Trophoblast cell (in vitro differentiated cells and primary cell): ENCODE data around the gene SETD3.
A peak's percentile ranks its signal among the peaks of the same experiment; 100 is the strongest.

ENCODE experiments used
- DNase-seq, 2 donors: peaks; one replicate each; pipeline ENCODE4 v3.0.0-alpha.2; 2016
- H2AFZ ChIP-seq: 2 replicates; pipeline ENCODE4 v1.6.1; 2013; ENCODE audit warnings: low read length, moderate library complexity, mild to moderate bottlenecking; ENCODE audit not compliant: insufficient read depth, poor library complexity
- H2AK5ac ChIP-seq: 2 replicates; pipeline ENCODE4 v1.6.1; 2013; ENCODE audit warnings: mild to moderate bottlenecking, low read length
- H2BK120ac ChIP-seq: 2 replicates; pipeline ENCODE4 v1.6.1; 2013; ENCODE audit warnings: low read length, mild to moderate bottlenecking, moderate library complexity; ENCODE audit not compliant: insufficient read depth, poor library complexity
- H2BK12ac ChIP-seq: 2 replicates; pipeline ENCODE4 v1.6.1; 2013; ENCODE audit warnings: mild to moderate bottlenecking, low read length, moderate library complexity
- H2BK5ac ChIP-seq: 2 replicates; pipeline ENCODE4 v1.6.1; 2013; ENCODE audit warnings: low read length, low read depth, moderate library complexity, mild to moderate bottlenecking; ENCODE audit not compliant: poor library complexity
- H3K14ac ChIP-seq: 2 replicates; pipeline ENCODE4 v1.6.1; 2013; ENCODE audit warnings: mild to moderate bottlenecking, low read length
- H3K18ac ChIP-seq: 2 replicates; pipeline ENCODE4 v1.6.1; 2013; ENCODE audit warnings: mild to moderate bottlenecking, low read length
- H3K23ac ChIP-seq: 2 replicates; pipeline ENCODE4 v1.6.1; 2013; ENCODE audit warnings: low read length
- H3K27ac ChIP-seq: 2 replicates; pipeline ENCODE4 v1.5.1; 2013; ENCODE audit warnings: low read depth, mild to moderate bottlenecking, inconsistent platforms, low read length, moderate library complexity
- H3K27me3 ChIP-seq: 2 replicates; pipeline ENCODE4 v1.6.1; 2013; ENCODE audit warnings: inconsistent platforms, mild to moderate bottlenecking, low read length, moderate library complexity; ENCODE audit not compliant: insufficient read depth
- H3K36me3 ChIP-seq, 2 experiments: 1 replicate in 1 of 2; 2 replicates in 1 of 2; pipeline ENCODE4 v1.6.1; 2013; ENCODE audit warnings: low read length in 2 of 2, mild to moderate bottlenecking in 2 of 2, moderate library complexity in 1 of 2; ENCODE audit not compliant: insufficient read depth in 2 of 2, control insufficient read depth in 1 of 2
- H3K4ac ChIP-seq: 2 replicates; pipeline ENCODE4 v1.6.1; 2013; ENCODE audit warnings: low read depth, mild to moderate bottlenecking, low read length, moderate library complexity
- H3K4me1 ChIP-seq, 2 experiments: 1 replicate in 1 of 2; 2 replicates in 1 of 2; pipeline ENCODE4 v1.6.1; 2013; ENCODE audit warnings: low read length in 2 of 2, mild to moderate bottlenecking in 2 of 2, moderate library complexity in 1 of 2; ENCODE audit not compliant: insufficient read depth in 2 of 2, control insufficient read depth in 1 of 2
- H3K4me2 ChIP-seq: 2 replicates; pipeline ENCODE4 v1.6.1; 2013; ENCODE audit warnings: inconsistent platforms, mild to moderate bottlenecking, low read length, moderate library complexity
- H3K4me3 ChIP-seq: 2 replicates; pipeline ENCODE4 v1.5.1; 2013; ENCODE audit warnings: mild to moderate bottlenecking, low read depth, low read length, inconsistent platforms
- H3K79me1 ChIP-seq: one replicate; pipeline ENCODE4 v1.6.1; 2013; ENCODE audit warnings: low read length
- H3K79me2 ChIP-seq: 2 replicates; pipeline ENCODE4 v1.6.1; 2013; ENCODE audit warnings: low read length, mild to moderate bottlenecking; ENCODE audit not compliant: control insufficient read depth, insufficient read depth, poor library complexity
- H3K9ac ChIP-seq: 2 replicates; pipeline ENCODE4 v1.6.1; 2013; ENCODE audit warnings: mild to moderate bottlenecking, low read length
- H3K9me3 ChIP-seq: 2 replicates; pipeline ENCODE4 v1.6.1; 2013; ENCODE audit warnings: low read depth, mild to moderate bottlenecking, control low read depth, inconsistent platforms, low read length; ENCODE audit not compliant: insufficient read depth
- H4K12ac ChIP-seq: 2 replicates; pipeline ENCODE4 v1.6.1; 2013; ENCODE audit warnings: low read depth, mild to moderate bottlenecking, low read length, moderate library complexity
- H4K8ac ChIP-seq: 2 replicates; pipeline ENCODE4 v1.6.1; 2013; ENCODE audit warnings: low read depth, mild to moderate bottlenecking, low read length, moderate library complexity
- H4K91ac ChIP-seq: one replicate; pipeline ENCODE4 v1.6.1; 2013; ENCODE audit warnings: low read depth, mild to moderate bottlenecking, low read length, moderate library complexity
- WGBS: extraction: QIAGEN DNeasy Blood & Tissue Kit; methylation state at CpG from one replicate; pipeline ENCODE4 v1.1.7; 2013; ENCODE audit warnings: missing lambda C conversion rate; ENCODE audit not compliant: insufficient read length, insufficient coverage; ENCODE audit errors: extremely low coverage; 5-methylcytosine and 5-hydroxymethylcytosine counted together

SETD3 gene

DNA sequence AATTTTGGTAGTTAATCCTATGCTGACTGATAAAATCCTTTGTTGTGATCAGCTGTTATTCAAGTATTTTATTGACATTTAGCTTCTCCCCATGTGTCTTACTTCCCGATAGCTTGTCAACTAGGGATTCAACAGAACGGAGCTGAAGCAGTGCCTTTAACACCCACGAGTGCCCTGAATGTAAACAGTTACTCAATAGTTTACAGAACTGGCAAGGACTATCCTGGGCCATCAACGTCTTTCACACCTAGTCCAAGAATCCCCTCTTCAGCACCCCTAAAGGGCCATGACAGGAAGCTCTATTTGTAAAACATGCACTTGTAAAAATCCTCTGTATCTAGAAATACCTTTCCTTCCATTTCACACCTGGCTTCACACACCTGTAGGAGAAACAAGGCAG is 45.3 kb downstream of the SETD3 start:
- H3K79me1 ChIP-seq, result peaks cover 3% of the 10 kb centered on the region
- H3K27me3 ChIP-seq, result no peaks in the 10 kb centered on the region
- H3K9me3 ChIP-seq, result peaks cover 3% of the 10 kb centered on the region
- H3K9ac ChIP-seq, result no peak overlapping the region
- no CpG with 5 or more reads among the region's 4 CpGs for WGBS
- no peak overlapping the region for H3K18ac ChIP-seq
- H2AFZ ChIP-seq, result no peak overlapping the region
- H4K91ac ChIP-seq, result no peak overlapping the region
- H2BK12ac ChIP-seq, result no peak overlapping the region
- H3K4me3 ChIP-seq, result no peak overlapping the region
- no peak overlapping the region for H4K12ac ChIP-seq
- H3K4ac ChIP-seq, result no peak overlapping the region
- H4K8ac ChIP-seq, result no peak overlapping the region
- H3K4me1 ChIP-seq, result peaks cover 12 to 13% of the 10 kb centered on the region in 2 experiments
- H3K27ac ChIP-seq, result no peak overlapping the region
- no peak overlapping the region for H3K14ac ChIP-seq
- no peak overlapping the region for H2BK5ac ChIP-seq
- H2BK120ac ChIP-seq, result no peak overlapping the region
- no peak overlapping the region for H3K23ac ChIP-seq
- no peak for DNase-seq
- H3K4me2 ChIP-seq, result no peak overlapping the region
- H3K36me3 ChIP-seq, result peaks cover 14 to 29% of the 10 kb centered on the region in 2 experiments
- H2AK5ac ChIP-seq, result no peak overlapping the region
- H3K79me2 ChIP-seq, result peaks cover 3% of the 10 kb centered on the region

DNA sequence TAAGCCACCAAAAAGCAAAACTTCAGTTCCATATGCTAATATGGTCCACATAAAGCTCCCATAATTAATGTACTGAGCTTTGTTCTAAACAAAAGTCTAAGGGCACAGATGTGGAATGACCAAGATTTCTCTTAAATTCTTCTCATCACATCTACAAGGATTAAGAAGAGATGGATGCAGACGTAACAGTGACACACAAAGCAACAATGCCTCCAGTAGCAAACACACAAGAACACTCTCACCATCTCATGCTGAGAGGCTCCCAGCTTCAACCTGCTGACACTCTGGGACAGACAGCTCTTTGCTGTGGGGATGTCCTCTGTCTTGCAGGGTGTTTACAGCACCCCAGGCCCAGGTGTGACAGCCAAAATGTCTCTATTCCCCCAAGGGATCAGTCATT is 48.2 kb downstream of the SETD3 start:
- Histone ChIP-seq H3K9ac (no peak overlapping the region), H2AK5ac (no peak overlapping the region), H4K91ac (no peak overlapping the region), H4K12ac (no peak overlapping the region), H3K4me2 (no peak overlapping the region), H3K18ac (no peak overlapping the region), H2BK5ac (no peak overlapping the region), H2BK120ac (no peak overlapping the region), H3K79me1 (peaks cover 11% of the 10 kb centered on the region), H2BK12ac (no peak overlapping the region), H3K4ac (no peak overlapping the region), H3K27me3 (no peaks in the 10 kb centered on the region), H3K23ac (no peak overlapping the region), H3K4me3 (no peak overlapping the region), H3K14ac (no peak overlapping the region), H2AFZ (no peak overlapping the region), H3K36me3 (peaks cover 14 to 37% of the 10 kb centered on the region in 2 experiments), H3K79me2 (peaks cover 8% of the 10 kb centered on the region), H3K4me1 (peaks cover 21 to 25% of the 10 kb centered on the region in 2 experiments), H3K27ac (no peak overlapping the region), H4K8ac (no peak overlapping the region), H3K9me3 (peaks cover 3% of the 10 kb centered on the region)
- DNase-seq, result no peak
- no CpG with 5 or more reads among the region's 1 CpG for WGBS

DNA sequence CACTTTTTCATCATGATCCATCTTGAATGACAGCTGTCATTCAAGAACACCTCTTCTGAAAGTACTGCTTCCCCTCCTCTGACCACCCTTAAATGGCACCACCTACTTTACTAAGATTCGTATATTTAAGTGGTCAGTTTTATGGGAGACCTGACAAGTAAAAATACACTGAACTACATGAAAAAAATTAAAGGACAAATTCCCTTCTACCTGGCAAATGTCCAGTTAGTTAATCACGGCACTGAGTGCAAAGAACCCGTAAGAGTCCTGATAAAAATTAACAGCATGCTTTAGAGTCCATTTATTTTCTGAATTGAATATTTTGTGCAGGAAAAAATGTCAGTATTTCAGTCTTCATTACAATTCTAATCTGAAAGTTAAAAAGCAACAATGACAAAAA is 48.7 kb downstream of the SETD3 start:
- Histone ChIP-seq H3K79me1 (peaks cover 9% of the 10 kb centered on the region), H2AK5ac (no peak overlapping the region), H3K9me3 (peaks cover 3% of the 10 kb centered on the region), H3K79me2 (peaks cover 6% of the 10 kb centered on the region), H3K14ac (no peak overlapping the region), H3K4me1 (peaks cover 19 to 21% of the 10 kb centered on the region in 2 experiments), H2BK5ac (no peak overlapping the region), H3K27me3 (no peaks in the 10 kb centered on the region), H3K27ac (no peak overlapping the region), H3K23ac (no peak overlapping the region), H2AFZ (no peak overlapping the region), H3K4ac (no peak overlapping the region), H3K4me3 (no peak overlapping the region), H2BK120ac (no peak overlapping the region), H4K8ac (no peak overlapping the region), H4K91ac (no peak overlapping the region), H2BK12ac (no peak overlapping the region), H3K18ac (no peak overlapping the region), H3K4me2 (no peak overlapping the region), H4K12ac (no peak overlapping the region), H3K36me3 (peaks cover 14 to 32% of the 10 kb centered on the region in 2 experiments), H3K9ac (no peak overlapping the region)
- WGBS, result no CpG with 5 or more reads among the region's 3 CpGs
- DNase-seq, result no peak

- Histone ChIP-seq H2BK5ac (no peak overlapping the region), H3K4me3 (no peak overlapping the region), H3K4me1 (peaks cover 20 to 24% of the 10 kb centered on the region in 2 experiments), H4K91ac (no peak overlapping the region), H3K36me3 (peaks cover 14 to 27% of the 10 kb centered on the region in 2 experiments), H3K4me2 (no peak overlapping the region), H3K27me3 (no peaks in the 10 kb centered on the region), H3K14ac (no peak overlapping the region), H4K12ac (no peak overlapping the region), H3K4ac (peak overlapping the region; percentile 19), H3K27ac (no peak overlapping the region), H3K79me1 (peaks cover 16% of the 10 kb centered on the region), H2BK120ac (no peak overlapping the region), H3K9ac (no peak overlapping the region), H2AK5ac (peak overlapping the region; percentile 94), H2AFZ (no peak overlapping the region), H3K23ac (no peak overlapping the region), H2BK12ac (peak overlapping the region; percentile 81), H3K9me3 (peaks cover 3% of the 10 kb centered on the region), H4K8ac (peak overlapping the region; percentile 44), H3K79me2 (peaks cover 6% of the 10 kb centered on the region), H3K18ac (peak overlapping the region; percentile 62)
- peak in 1 of 2 donors; percentile 25 for DNase-seq
- WGBS, result no CpG with 5 or more reads among the region's 7 CpGs
Observed at GRCh38 chr14:99430491-99430890, 50.2 kb downstream of the SETD3 start.
